IPS DF 19.7 (cell line): ENCODE results near the gene SHROOM3.

Experiments used
- DNase-seq: peaks from one replicate; pipeline ENCODE4 v3.0.0-alpha.2; 2013; ENCODE audit warnings: low read depth, low spot score

SHROOM3 gene

DNA sequence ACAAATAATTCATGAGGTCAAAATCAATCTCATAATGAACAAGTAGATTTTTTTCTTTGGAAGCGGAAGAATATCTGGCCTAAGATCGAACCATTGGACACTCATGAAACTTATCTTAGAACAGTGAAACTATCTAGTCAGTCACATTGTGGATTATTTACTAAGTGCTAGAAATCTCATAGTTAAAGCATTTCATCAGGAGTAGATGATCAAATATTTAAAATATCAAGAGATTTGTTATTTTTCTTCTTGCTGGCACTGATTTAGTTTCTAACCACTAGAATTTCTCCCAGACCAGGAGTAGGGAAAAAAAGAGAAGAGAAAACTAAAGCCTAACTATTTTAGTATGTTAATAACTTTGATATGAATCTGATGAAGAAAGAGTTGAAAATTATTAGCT, 105.5 kb downstream of the SHROOM3 start:
- DNase-seq: no peak

GRCh38 chr4:76543378-76543777, 108.3 kb downstream of the SHROOM3 start:
- DNase-seq: no peak

- DNase-seq: no peak
Measured at GRCh38 chr4:76544725-76545124, 109.7 kb downstream of the SHROOM3 start.

GRCh38 chr4:76545226-76545884, 110.3 kb downstream of the SHROOM3 start:
- DNase-seq: no peak

GRCh38 chr4:76546327-76546726, 111.3 kb downstream of the SHROOM3 start:
- DNase-seq: no peak

DNA sequence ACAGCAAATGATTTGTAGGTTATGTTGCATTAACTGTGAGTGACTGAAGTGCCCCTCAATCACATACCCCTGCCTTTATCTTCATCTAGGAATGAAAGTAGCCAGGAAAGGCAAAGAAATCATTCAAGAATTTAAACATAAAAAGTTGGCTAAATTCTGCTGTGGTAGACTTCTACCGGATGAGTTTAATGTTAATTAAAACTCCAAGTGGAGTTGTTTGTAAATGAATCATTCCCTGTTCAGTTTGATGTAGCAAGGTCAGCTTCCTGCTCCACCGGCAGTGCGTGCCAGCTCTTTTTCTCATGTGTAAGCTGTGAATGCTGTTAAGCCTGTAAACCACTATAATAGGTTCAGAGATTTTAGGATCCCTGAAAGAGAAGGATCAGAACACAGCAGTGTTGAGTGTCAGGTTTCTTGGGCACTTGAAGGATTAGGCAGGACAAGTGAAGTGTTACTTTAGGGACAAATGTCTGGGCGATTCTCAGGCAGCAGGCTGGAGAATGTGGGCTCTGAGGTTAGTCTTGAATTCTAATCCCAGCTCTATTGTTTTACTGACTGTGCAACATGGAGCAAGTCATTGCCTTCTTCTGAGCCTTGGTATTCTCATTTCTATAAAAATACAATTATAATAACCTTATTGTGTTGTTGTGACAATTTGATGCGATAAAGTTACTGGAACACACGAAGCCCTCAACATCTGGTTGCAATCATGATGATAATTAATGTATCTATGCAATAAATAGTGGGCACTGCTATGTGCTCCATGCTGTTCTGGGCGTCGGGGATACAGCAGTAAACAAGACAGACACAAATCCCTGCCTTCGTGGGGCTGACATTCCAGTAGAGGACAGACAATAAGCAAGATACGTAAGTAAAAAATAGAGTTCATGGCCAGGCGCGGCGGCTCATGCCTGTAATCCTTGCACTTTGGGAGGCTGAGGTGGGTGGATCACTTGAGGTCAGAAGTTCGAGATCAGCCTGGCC, 112.0 kb downstream of the SHROOM3 start:
- no peak for DNase-seq

DNA sequence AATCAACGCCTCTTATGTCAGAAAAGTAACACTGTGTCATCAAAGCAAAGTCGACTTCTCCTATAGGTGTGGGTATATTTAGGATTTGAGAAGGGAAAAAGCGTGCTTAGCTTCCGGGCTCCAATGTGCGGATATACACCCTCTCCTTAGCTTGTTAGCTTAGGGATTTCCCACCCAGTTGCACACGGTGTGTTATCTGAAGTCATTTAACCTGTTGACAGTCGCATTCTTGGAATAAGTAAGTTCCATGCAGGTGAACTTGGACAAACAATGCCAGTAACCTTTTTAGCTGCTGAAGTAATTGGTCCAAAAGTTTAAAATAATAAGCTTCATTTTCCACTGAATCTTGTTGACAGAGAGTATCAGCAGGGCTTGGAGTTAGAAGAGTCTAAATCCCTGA, 113.7 kb downstream of the SHROOM3 start:
- no peak for DNase-seq

- no peak for DNase-seq
Measured at GRCh38 chr4:76549765-76550164, 114.7 kb downstream of the SHROOM3 start.

- DNase-seq: no peak
Measured at GRCh38 chr4:76550966-76551780, 116.1 kb downstream of the SHROOM3 start.

DNA sequence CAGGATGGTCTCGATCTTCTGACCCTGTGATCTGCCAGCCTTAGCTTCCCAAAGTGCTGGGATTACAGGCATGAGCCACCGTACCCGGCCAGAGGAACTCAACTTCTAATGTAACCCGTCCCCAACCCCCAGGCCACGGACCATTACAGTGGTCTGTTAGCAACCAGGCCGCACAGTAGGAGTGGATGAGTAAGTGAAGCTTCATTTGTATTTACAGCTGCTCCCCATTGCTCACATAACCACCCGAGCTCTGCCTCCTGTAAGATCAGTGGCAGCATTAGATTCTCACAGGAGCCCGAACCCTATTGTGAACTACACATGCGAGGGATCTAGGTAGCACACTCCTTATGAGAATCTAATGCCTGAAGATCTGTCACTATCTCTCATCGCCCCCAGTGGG, 119.6 kb downstream of the SHROOM3 start:
- no peak for DNase-seq

DNA sequence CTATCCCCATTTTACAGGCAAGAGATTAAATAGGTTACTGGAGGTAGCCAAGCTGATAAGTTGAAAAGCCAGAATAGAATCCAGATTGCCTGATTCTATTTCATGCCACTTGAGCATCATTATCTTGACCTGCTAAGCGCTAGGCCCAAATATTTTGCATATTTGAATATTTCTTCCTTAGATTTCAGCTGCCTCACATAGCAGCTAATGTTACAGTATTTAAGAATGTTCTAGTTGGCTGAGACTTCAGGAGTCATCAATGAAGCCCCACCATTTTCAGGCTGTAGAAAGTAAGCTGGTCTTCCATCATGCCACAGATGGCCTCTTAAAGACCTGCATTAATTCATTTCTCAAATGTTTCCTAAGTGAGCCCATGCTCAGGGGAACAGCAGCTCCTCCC, 121.4 kb downstream of the SHROOM3 start:
- DNase-seq: no peak

DNA sequence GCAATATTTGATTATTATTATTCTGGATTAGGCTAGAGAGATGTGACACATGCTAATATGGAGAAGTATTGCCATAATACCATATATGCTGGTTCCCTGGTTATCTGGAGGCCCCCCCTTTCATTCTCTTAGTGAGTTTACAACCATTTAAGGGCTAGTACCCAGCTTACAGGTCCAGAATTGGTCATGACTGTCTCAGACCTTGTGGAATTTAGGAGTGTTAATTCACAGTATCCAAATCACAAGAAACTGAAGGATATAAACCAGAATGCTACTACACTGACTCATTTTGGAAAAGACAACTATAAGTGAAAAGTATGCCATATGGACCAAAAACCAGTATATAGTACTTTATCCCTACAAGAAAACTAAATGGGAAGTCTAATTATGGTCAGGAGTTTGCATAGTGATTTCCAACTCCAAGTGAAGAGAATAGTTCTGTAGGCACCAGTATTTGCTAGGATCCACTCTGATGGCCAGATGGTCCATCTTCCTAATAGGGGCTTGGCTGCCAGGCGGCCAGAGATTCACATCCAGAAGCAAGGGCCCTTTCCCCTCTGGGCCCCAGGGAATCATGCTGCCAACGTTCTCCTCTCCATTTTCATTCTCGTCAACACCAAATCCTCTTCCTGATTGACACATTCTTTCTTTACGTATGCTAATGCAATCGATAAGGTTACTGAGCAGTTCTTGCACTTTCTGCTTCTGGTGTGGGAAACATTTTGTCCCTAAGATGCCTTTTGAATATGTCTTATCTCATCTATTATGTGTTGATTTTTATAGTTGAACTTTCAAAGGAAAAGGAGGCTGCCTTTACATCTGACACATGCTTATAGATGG, 123.6 kb downstream of the SHROOM3 start:
- DNase-seq: peak; percentile 23

DNA sequence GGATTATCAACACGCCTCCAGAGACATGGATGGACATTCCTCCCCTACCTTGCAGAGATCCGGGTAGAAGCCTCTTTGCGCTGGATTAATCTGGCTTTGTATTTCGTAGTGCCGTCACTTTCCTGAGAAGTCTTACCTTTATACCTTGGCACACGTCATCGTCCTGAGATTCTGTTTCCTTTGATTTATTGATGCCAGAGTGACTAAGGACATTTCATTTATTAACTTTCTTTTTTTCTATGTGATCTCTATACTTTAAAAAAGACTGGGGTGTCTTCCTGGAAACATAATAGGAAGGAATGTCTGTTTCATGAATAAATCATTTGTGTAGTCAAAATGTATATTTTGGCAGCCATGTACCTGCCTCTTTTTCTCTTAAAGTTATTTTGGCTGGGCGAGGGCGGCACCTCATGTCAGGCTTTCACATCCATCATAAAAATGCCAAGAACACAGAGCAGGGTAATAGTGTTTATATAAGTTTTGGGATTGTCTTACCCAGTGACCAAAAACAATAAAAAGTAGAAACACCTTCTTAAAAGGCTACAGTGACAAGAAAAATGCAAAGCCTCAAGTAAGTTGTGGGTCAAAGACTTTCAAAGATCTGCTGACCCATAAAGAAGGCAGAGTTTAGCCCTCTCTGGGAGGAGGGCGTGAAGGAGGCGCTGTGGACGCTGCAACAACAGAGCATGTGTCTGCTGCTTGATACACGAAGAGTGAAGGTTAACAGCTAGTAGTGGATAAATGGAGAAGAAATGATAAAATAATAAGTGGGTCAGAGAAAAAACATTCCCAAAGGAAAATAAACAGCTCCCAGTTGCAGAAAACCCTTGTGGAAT, 124.4 kb downstream of the SHROOM3 start:
- no peak for DNase-seq

GRCh38 chr4:76562161-76562560, 127.1 kb downstream of the SHROOM3 start:
- DNase-seq: no peak

DNA sequence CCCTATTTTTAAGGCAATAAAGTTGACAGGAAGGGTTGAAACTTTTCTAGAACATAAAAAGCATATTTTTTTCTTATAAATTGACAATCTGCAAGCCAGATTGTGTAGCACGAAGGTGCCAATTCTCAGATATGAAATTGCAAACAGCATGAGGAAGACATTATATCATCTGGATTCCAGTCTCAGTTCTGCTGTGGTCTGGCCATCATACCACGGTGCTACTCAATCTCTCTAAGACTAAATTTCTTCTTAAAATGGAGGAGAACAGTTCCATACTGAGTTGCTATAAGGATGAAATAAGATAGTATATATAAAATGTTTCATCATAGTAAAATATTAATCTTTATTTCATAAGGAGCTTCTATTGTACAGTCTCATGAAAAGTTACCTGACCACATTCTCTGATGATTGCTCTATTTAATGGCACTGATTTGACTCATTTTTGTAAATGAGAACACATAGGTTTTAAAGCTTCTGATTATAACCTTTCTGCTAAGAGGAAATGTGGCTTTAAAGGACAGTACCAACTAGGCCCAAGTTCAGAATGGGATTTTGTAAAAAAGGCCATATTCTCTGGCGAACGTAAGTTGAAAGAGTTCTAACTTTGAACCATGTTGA, 127.9 kb downstream of the SHROOM3 start:
- DNase-seq: no peak

GRCh38 chr4:76563454-76564122, 128.6 kb downstream of the SHROOM3 start:
- no peak for DNase-seq

DNA sequence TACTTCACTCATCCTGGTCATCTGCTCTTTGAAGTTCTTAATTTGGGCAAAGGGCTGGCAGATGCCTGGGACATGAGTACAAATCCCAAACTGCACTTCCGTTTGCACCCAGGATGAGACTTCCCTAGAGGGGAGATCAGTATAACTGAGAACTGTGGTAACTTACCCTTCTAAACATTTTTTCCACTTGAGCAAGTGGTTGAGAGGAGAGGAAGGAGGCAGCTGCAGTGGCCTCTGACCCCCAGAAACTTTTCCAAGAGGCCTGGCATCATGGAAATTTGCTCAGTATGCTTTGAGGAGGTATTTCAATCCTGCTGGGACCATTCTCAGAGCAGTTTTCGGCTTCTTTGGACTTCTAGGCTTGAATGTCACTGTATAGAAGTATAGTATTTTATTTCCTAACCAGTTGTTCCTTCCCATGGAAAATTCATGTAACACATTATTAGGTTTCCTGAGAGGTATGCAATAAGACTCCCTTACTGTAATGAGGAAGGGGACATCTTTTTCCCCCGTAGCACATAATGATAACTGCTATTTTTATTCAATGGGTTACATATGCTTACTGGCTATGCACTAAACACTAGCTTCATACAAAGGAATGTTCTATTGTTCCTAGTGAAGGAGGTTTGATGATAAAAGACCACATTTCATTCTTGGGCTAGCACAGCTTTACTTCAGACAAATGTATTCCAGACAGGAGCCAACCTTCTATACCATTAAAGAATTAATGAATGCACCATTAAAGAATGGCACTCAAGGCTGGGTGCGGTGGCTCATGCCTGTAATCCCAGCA, 129.3 kb downstream of the SHROOM3 start:
- no peak for DNase-seq

GRCh38 chr4:76568262-76568661, 133.2 kb downstream of the SHROOM3 start:
- DNase-seq: no peak
